AG08395 (cell line): ENCODE results near the gene BMP8B.
A peak's percentile ranks its signal among the peaks of the same experiment; 100 is the strongest.

Experiments used
- DNase-seq: peaks from one replicate; pipeline ENCODE4 v3.0.0; 2012; ENCODE audit warnings: mixed read lengths, low spot score

The BMP8B gene

DNA sequence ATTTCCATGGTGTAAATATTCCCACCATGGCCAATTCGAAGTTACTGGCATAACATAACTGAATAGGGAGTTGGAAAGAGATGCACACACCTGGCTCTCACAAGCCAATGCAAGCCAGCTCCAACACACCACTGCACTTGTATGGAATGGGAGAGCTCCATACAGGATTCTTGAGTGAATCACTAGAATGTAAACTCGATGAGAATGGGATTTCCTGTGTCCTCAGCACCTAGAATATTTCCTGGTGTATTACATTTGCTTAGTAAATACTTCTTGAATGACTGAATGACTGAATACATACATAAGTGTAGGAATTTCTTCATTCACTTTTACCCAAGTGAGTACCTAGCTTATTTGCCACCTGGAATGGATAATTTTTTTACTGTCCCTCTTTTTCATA is 66.2 kb downstream of the BMP8B start:
- DNase-seq: no peak

DNA sequence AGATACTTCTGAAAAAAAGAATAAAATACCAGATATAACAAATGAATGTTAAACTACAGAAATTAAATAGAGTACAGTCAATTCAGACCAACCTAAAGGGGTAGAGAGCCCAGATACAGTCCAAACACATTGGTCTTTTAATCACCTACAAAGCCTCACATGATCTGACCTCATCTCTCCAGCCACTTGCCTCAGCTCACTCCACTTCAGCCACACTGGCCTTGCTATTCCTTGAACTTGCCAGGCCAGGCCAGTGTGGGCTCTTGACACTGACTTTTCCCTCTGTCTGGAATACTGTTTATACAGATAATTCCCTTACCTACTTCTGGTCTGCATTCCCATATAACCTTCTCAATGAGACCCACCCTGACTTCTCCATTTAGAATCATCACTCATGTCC is 67.0 kb downstream of the BMP8B start:
- DNase-seq: no peak

- peak; percentile 65 for DNase-seq
Measured at GRCh38 chr1:39720094-39720999, 68.3 kb downstream of the BMP8B start.

GRCh38 chr1:39717809-39718208 is 70.9 kb downstream of the BMP8B start:
- DNase-seq: no peak

DNA sequence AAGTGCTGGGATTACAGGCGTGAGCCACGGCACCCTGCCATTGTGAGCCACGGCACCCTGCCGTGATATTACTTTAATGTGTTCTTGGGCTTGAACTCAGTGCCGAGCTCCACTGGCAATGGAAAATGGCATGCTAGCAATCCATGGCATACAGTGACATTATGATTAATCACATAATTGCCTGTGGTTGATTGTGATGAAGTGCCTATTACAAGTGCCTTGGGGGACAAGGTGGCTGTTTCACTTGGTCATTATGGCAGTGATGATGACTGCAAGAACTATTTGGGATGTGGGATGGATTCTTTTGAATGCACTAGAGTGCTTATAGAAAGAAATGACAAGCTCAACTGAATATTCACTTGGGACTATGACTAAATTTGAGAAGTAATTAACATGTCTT is 75.1 kb downstream of the BMP8B start:
- DNase-seq: no peak

- DNase-seq: no peak
Measured at GRCh38 chr1:39711966-39712340, 76.7 kb downstream of the BMP8B start.

DNA sequence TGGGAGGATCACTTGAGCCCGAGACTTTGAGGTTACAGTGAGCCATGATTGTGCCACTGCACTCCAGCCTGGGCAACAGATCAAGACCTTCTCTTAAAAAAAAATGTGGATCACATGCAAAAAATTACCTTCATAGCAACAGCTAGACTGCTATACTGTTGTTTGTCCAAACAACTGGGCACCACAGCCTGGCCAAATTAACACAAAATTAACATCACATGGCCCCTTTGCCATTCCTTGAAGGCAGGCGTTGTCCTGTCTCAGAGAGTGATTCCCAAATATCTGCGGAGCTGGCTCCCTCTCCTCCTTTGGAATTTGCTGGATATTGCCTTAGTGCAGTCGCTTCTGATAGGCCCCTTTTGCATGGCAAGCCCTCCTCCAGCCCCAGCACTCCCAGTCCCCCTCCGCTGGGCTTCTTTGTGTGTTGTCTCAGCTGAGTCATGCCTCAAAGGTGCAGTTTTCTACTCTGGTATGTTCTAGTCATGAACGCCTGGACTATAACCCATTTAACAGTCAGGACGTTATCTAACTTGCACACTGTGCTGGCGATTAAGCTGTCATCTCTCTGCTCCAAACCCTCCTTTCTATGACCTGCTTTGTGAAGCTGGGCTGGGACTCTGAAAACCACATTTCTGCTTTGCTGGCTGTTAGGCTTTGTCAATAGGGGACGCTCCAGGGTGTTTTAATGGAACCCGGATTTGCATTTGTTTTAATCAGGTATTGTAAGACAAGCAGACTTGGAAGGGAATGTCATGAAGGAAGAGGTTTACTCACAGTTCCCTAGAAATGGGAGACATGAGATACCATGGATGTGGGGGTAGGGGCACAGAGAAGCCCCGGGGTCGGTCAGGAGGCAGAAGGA is 77.3 kb downstream of the BMP8B start:
- no peak for DNase-seq

GRCh38 chr1:39707506-39707905 is 81.2 kb downstream of the BMP8B start:
- DNase-seq: no peak
